Measurements from ENCODE around the gene RNF11. TPM values are rescaled to one million over a fixed set of nuclear protein-coding genes. Genes with fewer than 3 reads are reported as not detected.

The RNF11 gene
- polyA plus RNA-seq, 2 of the 4 experiments (the other 2 are of a cell fraction): 28.5 to 56.8 TPM

DNA sequence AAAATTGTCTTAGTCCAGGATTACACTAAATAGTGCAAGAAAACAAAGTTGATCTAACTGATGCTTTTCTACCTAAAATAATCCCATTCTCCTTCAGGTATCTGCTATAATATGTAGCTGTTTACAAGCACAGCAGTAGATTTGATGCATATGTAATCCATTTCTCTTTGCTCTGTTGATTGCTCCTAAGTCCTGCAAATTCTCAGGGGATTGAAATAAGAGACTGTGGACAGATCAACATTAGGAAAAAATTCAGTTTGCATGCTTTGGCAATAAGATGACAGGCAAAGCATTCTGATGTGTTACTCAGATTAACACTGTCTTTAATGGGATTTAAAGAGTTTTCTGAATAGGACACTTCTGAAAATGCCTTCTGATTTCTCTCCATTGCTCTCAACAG is 34.7 kb downstream of the RNF11 start:
- no peak for DNase-seq (ENCODE audit: low read depth in 1 of 2, low spot score in 1 of 2)
- TF ChIP-seq SMC3 (IDR thresholded peaks at IDR 0.05) (no peak), CHD2 (IDR thresholded peaks at IDR 0.05; ENCODE audit: low read length, partially characterized antibody) (no peak), ZC3H11A (IDR thresholded peaks at IDR 0.05) (no peak), EHMT2 (IDR thresholded peaks at IDR 0.05; ENCODE audit: low read depth) (no peak), NFE2L2 (conservative IDR thresholded peaks at IDR 0.05; ENCODE audit: low read length) (no peak), RCOR1 (IDR thresholded peaks at IDR 0.05; ENCODE audit: low read depth, low read length) (no peak), HDAC2 (IDR thresholded peaks at IDR 0.05) (no peak), POLR2AphosphoS2 (conservative IDR thresholded peaks at IDR 0.05; ENCODE audit: low read length) (no peak), CEBPB (IDR thresholded peaks at IDR 0.05) (no peak), EP300 (IDR thresholded peaks at IDR 0.05) (no peak), JUNB (IDR thresholded peaks at IDR 0.05) (no peak), HOXB5 (CRISPR knock-in tag; IDR thresholded peaks at IDR 0.05) (no peak)
- TF ChIP-seq, protein P1, sequence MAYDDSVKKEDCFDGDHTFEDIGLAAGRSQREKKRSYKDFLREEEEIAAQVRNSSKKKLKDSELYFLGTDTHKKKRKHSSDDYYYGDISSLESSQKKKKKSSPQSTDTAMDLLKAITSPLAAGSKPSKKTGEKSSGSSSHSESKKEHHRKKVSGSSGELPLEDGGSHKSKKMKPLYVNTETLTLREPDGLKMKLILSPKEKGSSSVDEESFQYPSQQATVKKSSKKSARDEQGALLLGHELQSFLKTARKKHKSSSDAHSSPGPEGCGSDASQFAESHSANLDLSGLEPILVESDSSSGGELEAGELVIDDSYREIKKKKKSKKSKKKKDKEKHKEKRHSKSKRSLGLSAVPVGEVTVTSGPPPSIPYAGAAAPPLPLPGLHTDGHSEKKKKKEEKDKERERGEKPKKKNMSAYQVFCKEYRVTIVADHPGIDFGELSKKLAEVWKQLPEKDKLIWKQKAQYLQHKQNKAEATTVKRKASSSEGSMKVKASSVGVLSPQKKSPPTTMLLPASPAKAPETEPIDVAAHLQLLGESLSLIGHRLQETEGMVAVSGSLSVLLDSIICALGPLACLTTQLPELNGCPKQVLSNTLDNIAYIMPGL (CRISPR knock-in tag; IDR thresholded peaks at IDR 0.05; ENCODE audit: borderline replicate concordance): no peak
- TF ChIP-seq, protein P2, sequence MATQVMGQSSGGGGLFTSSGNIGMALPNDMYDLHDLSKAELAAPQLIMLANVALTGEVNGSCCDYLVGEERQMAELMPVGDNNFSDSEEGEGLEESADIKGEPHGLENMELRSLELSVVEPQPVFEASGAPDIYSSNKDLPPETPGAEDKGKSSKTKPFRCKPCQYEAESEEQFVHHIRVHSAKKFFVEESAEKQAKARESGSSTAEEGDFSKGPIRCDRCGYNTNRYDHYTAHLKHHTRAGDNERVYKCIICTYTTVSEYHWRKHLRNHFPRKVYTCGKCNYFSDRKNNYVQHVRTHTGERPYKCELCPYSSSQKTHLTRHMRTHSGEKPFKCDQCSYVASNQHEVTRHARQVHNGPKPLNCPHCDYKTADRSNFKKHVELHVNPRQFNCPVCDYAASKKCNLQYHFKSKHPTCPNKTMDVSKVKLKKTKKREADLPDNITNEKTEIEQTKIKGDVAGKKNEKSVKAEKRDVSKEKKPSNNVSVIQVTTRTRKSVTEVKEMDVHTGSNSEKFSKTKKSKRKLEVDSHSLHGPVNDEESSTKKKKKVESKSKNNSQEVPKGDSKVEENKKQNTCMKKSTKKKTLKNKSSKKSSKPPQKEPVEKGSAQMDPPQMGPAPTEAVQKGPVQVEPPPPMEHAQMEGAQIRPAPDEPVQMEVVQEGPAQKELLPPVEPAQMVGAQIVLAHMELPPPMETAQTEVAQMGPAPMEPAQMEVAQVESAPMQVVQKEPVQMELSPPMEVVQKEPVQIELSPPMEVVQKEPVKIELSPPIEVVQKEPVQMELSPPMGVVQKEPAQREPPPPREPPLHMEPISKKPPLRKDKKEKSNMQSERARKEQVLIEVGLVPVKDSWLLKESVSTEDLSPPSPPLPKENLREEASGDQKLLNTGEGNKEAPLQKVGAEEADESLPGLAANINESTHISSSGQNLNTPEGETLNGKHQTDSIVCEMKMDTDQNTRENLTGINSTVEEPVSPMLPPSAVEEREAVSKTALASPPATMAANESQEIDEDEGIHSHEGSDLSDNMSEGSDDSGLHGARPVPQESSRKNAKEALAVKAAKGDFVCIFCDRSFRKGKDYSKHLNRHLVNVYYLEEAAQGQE (IDR thresholded peaks at IDR 0.05): no peak
- no peak for ATAC-seq
- ChIA-PET POLR2A (no interaction called here), CTCF (no interaction called here)
- H3K4me3 ChIP-seq: no peak overlapping the region
- H3K27ac ChIP-seq: no peak overlapping the region
- no peaks in the 10 kb centered on the region for H3K9me3 ChIP-seq
- H3K4me1 ChIP-seq: 0 out of 3 replicates have a peak, but pooled peaks cover 7% of the 10 kb centered on the region
- H3K4me2 ChIP-seq: no peak overlapping the region
- FAIRE-seq: no peak

DNA sequence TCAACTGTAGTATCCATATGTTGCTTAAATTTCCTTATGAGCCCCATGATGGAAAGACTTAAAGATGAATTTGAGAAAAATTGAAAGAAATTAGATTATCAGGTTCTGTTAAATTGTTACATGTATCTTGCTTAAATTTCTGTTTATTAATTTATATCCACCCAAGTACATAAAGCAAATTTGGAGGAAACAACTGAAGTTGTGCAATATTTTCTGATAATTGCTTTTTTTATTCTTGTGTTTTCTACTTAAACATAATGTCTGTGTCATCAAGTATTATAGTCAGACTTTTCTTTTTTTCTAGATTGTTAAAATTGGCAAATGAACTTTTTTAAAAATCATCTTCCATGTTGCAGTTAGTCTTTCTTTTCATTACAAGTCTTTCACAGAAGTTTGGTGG is 36.8 kb downstream of the RNF11 start:
- no peak overlapping the region for H3K4me3 ChIP-seq
- no peak for DNase-seq (ENCODE audit: low read depth in 1 of 2, low spot score in 1 of 2)
- H3K9me3 ChIP-seq: no peaks in the 10 kb centered on the region
- no peak overlapping the region for H3K4me2 ChIP-seq
- no peak for FAIRE-seq
- CTCF ChIA-PET: no interaction called here
- POLR2A ChIA-PET: no interaction called here
- H3K4me1 ChIP-seq: 0 out of 3 replicates have a peak, but pooled peaks cover 4% of the 10 kb centered on the region
- H3K27ac ChIP-seq: no peak overlapping the region
- no peak for ATAC-seq
- TF ChIP-seq, protein P3, sequence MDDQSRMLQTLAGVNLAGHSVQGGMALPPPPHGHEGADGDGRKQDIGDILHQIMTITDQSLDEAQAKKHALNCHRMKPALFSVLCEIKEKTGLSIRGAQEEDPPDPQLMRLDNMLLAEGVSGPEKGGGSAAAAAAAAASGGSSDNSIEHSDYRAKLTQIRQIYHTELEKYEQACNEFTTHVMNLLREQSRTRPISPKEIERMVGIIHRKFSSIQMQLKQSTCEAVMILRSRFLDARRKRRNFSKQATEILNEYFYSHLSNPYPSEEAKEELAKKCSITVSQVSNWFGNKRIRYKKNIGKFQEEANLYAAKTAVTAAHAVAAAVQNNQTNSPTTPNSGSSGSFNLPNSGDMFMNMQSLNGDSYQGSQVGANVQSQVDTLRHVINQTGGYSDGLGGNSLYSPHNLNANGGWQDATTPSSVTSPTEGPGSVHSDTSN (IDR thresholded peaks at IDR 0.05): no peak
- TF ChIP-seq SREBF2 (IDR thresholded peaks at IDR 0.05): no peak
- no peak for TF ChIP-seq KDM5A (IDR thresholded peaks at IDR 0.05)
- TF ChIP-seq, protein P4, sequence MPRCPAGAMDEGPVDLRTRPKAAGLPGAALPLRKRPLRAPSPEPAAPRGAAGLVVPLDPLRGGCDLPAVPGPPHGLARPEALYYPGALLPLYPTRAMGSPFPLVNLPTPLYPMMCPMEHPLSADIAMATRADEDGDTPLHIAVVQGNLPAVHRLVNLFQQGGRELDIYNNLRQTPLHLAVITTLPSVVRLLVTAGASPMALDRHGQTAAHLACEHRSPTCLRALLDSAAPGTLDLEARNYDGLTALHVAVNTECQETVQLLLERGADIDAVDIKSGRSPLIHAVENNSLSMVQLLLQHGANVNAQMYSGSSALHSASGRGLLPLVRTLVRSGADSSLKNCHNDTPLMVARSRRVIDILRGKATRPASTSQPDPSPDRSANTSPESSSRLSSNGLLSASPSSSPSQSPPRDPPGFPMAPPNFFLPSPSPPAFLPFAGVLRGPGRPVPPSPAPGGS (IDR thresholded peaks at IDR 0.05): no peak
- TF ChIP-seq, protein P5, sequence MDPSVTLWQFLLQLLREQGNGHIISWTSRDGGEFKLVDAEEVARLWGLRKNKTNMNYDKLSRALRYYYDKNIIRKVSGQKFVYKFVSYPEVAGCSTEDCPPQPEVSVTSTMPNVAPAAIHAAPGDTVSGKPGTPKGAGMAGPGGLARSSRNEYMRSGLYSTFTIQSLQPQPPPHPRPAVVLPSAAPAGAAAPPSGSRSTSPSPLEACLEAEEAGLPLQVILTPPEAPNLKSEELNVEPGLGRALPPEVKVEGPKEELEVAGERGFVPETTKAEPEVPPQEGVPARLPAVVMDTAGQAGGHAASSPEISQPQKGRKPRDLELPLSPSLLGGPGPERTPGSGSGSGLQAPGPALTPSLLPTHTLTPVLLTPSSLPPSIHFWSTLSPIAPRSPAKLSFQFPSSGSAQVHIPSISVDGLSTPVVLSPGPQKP (IDR thresholded peaks at IDR 0.05; ENCODE audit: low read depth, low read length): no peak
- no peak for TF ChIP-seq TFCP2L1 (CRISPR knock-in tag; IDR thresholded peaks at IDR 0.05)
- no peak for TF ChIP-seq NPAS2 (CRISPR knock-in tag; IDR thresholded peaks at IDR 0.05; ENCODE audit: borderline replicate concordance)
- TF ChIP-seq, protein P6, sequence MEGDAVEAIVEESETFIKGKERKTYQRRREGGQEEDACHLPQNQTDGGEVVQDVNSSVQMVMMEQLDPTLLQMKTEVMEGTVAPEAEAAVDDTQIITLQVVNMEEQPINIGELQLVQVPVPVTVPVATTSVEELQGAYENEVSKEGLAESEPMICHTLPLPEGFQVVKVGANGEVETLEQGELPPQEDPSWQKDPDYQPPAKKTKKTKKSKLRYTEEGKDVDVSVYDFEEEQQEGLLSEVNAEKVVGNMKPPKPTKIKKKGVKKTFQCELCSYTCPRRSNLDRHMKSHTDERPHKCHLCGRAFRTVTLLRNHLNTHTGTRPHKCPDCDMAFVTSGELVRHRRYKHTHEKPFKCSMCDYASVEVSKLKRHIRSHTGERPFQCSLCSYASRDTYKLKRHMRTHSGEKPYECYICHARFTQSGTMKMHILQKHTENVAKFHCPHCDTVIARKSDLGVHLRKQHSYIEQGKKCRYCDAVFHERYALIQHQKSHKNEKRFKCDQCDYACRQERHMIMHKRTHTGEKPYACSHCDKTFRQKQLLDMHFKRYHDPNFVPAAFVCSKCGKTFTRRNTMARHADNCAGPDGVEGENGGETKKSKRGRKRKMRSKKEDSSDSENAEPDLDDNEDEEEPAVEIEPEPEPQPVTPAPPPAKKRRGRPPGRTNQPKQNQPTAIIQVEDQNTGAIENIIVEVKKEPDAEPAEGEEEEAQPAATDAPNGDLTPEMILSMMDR (IDR thresholded peaks at IDR 0.05): no peak
- TF ChIP-seq, protein P2 (IDR thresholded peaks at IDR 0.05): no peak
- no peak for TF ChIP-seq NFE2L2 (conservative IDR thresholded peaks at IDR 0.05; ENCODE audit: low read length)
- TF ChIP-seq ESRRA (IDR thresholded peaks at IDR 0.05; ENCODE audit: borderline replicate concordance, low read length): no peak
